ENCODE data around the gene HES1.
A peak's percentile ranks its signal among the peaks of the same experiment; 100 is the strongest.

GRCh38 chr3:194139814-194140391 is 4.0 kb downstream of the HES1 start:
- TF ChIP-seq POLR2A (IDR thresholded peaks at IDR 0.05; ENCODE audit: low read length) (peak; percentile 4), GATA1 (IDR thresholded peaks at IDR 0.05; ENCODE audit: low read depth, low read length) (no peak)

Measured in erythroblast (primary cell).